Measurements from ENCODE around the gene CHRM1.

Gene CHRM1

GRCh38 chr11:62883673-62884072 is 37.5 kb downstream of the CHRM1 start:
- peak overlapping the region; percentile 51 for H3K4me3 ChIP-seq (replicated peaks; ENCODE audit: insufficient read depth, low read length)
- no peak for TF ChIP-seq GABPA (IDR thresholded peaks at IDR 0.05; ENCODE audit: low read depth)
- TF ChIP-seq POLR2AphosphoS5 (IDR thresholded peaks at IDR 0.05; ENCODE audit: low read depth), result no peak
- TF ChIP-seq SPI1 (IDR thresholded peaks at IDR 0.05; ENCODE audit: borderline replicate concordance, low read depth), result no peak
- TF ChIP-seq REST (IDR thresholded peaks at IDR 0.05; ENCODE audit: insufficient replicate concordance, low read depth), result no peak
- TF ChIP-seq CTCF (IDR thresholded peaks at IDR 0.05; ENCODE audit: insufficient read depth, low read length), result no peak
- no peak overlapping the region; the same call in 1 of the 2 replicates for H3K27ac ChIP-seq (replicated peaks)
- no peaks in the 10 kb centered on the region for H3K27me3 ChIP-seq (ENCODE audit: insufficient read depth, poor library complexity, severe bottlenecking)
- DNase-seq (ENCODE audit: low read depth in 1 of 2, low spot score in 1 of 2), result no peak

GRCh38 chr11:62882788-62883501 is 38.2 kb downstream of the CHRM1 start:
- H3K4me3 ChIP-seq (replicated peaks; ENCODE audit: insufficient read depth, low read length), result peak overlapping the region; percentile 51
- TF ChIP-seq CTCF (IDR thresholded peaks at IDR 0.05; ENCODE audit: insufficient read depth, low read length) (no peak), POLR2AphosphoS5 (IDR thresholded peaks at IDR 0.05; ENCODE audit: low read depth) (no peak; the same call in 1 of the 2 replicates), SPI1 (IDR thresholded peaks at IDR 0.05; ENCODE audit: borderline replicate concordance, low read depth) (peak; percentile 16; the same call in 1 of the 2 replicates), REST (IDR thresholded peaks at IDR 0.05; ENCODE audit: insufficient replicate concordance, low read depth) (no peak), GABPA (IDR thresholded peaks at IDR 0.05; ENCODE audit: low read depth) (no peak)
- H3K27ac ChIP-seq (replicated peaks), result peak overlapping the region; percentile 98
- no peaks in the 10 kb centered on the region for H3K27me3 ChIP-seq (ENCODE audit: insufficient read depth, poor library complexity, severe bottlenecking)
- no peak for DNase-seq (ENCODE audit: low read depth in 1 of 2, low spot score in 1 of 2)

GRCh38 chr11:62882431-62882749 is 38.8 kb downstream of the CHRM1 start:
- no peak for DNase-seq (ENCODE audit: low read depth in 1 of 2, low spot score in 1 of 2)
- Histone ChIP-seq H3K27ac (replicated peaks) (peak overlapping the region; percentile 98), H3K27me3 (ENCODE audit: insufficient read depth, poor library complexity, severe bottlenecking) (no peaks in the 10 kb centered on the region), H3K4me3 (replicated peaks; ENCODE audit: insufficient read depth, low read length) (peak overlapping the region; percentile 51)
- no peak for TF ChIP-seq POLR2AphosphoS5 (IDR thresholded peaks at IDR 0.05; ENCODE audit: low read depth)
- TF ChIP-seq CTCF (IDR thresholded peaks at IDR 0.05; ENCODE audit: insufficient read depth, low read length), result no peak

Data from HL-60 (cell line).